HG03060 (cell line): ENCODE results near the gene COL6A3.

ENCODE experiments used
- ATAC-seq: cut with Tn5 transposase; IDR thresholded peaks from one replicate; pipeline ENCODE4 v1.9.1; 2021; ENCODE audit warnings: low read depth, moderate number of reproducible peaks; ENCODE audit not compliant: unreplicated experiment

COL6A3 gene

DNA sequence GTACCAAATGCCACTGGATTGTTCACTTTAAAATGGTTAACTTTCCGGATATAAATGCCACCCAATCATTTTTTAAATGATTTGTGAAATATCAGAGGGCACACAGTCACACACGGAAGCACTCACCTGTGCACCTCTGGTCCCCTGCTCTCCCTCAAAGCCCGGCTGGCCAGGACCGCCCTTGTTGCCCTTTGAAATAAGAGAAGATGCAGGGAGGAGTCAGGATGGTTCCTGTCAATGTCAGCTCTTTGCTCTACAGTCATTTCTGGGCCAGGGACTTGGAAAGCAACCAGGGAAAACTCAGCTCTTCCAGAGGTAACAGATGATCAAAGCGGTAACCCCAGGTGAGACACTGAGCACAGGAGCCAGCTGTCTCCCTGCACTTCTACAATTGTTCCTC, 60.7 kb downstream of the COL6A3 start:
- ATAC-seq: no peak

DNA sequence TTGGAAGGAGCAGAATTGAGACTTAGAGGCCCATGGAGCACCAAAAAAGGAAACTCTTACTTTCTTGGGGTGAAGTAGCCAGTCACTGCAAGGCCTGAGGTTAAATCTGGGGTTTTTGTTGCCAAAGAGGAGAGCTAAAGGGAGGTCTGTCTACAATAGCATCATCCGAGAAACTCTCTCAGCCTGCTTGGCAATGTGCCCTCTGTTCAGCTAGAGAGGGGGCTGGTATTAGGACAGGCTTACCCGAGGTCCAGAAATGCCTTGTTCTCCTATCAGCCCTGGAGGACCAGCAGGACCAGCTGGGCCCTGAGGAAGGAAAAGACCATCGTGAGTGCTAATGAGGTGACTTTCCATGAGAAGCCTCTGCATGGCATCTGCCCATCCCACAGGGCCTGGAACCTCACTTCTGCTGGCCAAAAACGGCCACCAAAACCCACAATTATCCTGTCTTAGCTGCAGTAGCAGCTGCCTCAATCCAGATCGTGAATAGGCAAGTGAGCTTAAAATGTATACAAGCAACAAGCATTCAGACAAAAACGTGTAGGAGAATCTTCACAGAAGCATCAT, 61.6 kb downstream of the COL6A3 start:
- ATAC-seq: no peak

DNA sequence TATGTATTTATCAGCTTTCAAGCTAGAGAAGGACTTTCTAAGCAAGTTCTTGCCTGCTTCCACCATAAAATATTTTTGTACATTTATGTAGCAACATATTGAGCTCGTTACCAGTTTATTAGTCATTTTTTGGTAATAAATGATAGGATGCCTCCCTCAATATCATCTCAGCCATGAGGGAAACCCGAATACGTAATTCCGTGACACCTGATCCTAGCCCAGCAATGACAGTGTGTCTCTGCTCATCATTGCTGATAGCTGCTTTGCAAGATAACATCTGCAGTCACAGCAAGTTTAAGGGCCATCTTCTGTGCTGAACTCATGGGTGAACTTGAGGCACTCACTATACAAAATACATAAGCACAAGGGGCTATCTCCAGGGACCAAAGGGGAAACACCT, 62.2 kb downstream of the COL6A3 start:
- ATAC-seq: no peak

DNA sequence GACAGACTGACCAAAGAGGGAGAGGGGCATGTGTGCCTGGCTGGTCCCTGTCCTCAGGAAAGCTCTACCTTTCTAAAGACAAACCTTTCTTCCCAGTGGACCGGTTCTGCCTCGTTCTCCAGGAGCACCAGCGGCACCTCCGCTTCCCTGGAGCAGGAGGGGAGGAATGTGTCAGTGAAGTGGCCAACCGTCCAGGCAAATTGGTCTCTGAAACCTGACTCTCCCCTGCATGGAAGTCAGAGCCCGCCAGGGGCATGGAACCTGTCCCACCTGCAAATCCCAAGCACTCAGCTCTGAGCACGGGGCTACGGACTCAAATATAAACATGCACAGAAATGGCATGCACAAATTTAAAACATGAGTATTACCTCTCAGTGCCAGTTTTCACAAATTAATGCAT, 62.9 kb downstream of the COL6A3 start:
- ATAC-seq: no peak

DNA sequence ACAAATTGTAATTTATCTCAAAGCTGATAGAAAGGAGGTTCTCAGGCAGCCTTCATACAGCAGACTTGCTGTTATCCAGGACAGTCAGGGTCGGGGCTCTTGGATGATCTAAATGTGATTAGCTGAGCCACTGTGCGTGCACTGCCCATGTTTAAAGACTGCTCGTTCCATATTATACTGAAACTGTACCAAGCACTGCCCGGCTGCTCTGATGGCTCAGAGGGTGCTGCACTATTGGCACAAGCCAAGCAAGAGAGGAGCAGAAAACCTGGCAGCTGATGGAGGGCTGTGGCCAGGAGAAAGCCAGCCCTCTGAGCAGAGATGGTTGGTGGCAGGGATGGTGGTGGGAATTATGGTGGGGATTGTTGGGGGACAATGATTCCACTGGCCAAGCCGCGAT, 63.4 kb downstream of the COL6A3 start:
- ATAC-seq: no peak

DNA sequence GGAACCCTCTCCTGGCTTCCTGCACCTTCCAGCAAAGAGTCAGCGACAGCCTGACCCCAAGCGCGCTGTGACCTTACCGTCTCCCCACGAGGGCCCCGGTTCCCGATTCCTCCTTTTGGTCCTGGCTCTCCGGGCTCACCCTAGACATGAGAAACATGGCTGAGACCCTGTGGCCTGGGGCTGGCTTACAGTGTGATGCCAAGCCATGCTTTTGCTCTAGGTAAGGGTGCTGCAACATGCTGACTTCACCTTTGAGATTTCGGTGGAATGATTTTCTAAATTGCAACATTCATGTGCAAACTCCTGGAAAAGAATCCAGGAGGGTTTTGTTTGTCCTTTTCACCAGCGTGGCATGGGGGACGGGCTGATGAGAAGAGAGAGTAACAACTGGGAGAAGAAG, 63.9 kb downstream of the COL6A3 start:
- no peak for ATAC-seq

DNA sequence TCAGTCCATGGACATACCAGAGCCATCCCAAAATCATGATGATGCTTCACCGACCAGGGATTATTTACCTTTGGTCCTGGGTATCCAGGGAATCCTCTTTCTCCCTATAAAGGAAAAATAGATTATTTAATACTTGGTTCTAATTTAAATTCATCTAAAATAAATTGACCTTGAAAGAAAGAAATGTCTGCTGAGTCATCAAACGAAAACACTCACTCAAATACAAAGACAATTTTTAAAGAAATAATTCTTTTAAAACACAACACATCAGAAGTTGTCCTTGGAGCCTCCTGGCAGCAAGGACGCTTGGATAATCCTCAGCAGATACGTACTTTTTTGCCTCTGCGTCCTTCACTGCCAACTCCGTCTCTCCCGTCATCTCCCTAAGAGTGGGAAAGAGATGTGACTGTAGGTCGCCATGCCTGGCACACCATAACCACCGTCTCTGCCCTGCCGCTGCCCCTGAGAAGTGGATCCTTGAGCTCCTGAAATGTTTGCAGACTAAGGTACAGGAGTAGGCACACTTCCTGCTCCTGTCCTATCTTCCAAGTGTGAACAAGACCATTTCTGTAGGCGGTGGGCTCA, 65.6 kb downstream of the COL6A3 start:
- ATAC-seq: no peak

DNA sequence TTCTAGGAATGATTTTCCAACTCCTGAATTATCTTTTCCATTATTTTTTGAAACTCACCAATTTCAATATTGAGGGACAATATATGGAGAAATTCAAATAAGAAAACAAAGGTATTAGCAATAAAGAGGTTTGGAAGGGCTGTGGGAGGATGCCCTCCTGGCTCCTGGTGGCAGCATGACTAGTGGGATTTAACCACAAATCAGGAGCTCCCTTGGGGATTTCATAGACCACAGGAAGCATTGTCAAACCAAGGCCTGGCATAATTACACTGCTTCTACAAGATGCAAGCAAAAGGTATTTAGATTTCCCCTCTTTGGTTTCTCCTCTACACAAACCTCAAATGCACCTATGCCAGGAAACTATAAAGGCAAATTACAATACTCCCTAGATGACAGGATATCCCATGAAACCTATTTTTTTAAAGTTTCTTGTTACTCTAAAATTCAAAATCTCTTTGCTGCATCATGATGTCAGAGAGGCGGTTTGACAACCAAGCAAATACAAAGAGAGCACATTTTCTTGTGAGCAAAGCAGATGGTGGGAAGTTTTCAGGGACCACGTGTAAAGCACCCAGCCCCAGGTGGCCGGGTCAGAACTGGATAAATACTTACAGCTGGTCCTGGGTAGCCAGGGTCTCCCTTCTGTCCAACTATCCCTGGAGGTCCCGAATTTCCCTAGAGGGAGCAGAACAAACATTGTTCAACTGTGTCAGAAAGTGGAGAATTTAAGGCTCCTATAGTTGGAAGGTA, 67.9 kb downstream of the COL6A3 start:
- no peak for ATAC-seq

DNA sequence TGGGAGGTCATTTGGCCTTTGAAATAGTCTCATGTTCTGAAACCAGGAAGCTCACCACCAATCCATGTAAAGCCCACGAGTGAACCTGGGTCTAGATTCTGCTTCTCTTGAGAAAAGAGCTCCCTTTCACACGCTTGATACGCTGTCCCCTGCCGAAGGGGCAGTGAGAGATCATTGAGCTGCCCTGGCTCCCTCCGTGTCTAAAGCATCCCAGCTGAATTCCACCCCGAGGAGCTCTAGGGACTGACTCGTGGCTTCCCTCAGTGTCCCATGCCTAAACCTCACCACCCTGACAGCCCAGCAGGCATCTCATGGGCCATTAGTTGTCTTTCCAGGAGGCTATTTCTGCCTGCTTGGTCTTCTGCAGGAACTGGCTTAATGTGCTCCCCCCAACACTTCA, 68.6 kb downstream of the COL6A3 start:
- ATAC-seq: no peak

DNA sequence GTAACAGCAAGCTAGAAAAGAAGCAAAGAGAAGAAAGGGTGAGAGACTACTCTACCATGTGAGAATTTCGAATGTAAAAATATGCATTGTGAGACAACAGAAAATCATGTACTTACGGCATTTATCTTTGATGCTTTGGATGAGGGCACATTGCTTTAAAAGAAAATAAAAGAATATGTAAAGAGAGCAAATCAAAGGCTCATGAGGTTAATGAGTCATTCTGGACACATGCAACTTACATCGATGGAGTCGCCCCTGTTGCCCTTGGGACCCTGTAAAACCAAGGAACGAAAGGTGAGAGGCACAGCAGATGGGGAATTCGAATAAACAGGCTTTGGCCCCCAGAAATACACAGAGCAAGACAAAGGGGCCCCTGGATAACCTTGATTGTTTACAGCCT, 69.0 kb downstream of the COL6A3 start:
- ATAC-seq: no peak

DNA sequence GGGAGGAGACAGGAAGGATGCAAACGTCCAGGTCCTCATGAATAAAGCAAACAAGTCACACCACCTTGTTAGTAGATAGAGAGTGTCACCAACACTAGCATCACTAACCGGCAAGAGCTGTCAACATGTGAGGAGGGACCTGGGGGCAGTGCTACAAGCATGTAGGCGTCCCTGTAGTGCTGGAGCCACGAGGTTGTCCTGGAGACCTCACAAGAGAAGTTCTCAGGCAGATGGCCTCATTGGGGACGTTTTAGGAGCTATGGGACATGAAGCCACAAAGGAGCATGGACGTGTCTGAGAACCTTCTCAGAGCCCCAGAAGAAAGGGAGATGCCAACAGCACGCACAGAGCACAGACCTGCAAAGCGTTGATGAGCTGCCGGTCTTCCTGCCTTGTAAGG, 70.0 kb downstream of the COL6A3 start:
- ATAC-seq: no peak

DNA sequence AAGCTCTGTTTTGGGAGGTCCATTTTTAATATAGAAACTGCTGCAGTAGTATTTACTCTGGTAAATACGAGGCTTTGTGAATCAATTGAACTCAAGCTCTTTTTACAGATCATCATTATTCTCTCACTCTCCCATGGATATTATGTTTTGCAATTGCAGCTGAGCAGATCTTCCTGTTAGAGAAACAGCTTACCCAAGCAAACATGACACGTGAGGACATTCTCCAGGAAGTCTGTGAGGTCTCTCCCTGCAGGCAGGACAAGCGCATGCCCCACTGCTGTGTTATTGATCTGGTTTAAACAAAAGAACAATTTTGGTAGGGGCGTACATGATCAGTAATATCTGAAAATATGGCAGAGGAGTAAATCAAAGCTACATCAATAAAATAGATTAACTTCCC, 72.1 kb downstream of the COL6A3 start:
- no peak for ATAC-seq

DNA sequence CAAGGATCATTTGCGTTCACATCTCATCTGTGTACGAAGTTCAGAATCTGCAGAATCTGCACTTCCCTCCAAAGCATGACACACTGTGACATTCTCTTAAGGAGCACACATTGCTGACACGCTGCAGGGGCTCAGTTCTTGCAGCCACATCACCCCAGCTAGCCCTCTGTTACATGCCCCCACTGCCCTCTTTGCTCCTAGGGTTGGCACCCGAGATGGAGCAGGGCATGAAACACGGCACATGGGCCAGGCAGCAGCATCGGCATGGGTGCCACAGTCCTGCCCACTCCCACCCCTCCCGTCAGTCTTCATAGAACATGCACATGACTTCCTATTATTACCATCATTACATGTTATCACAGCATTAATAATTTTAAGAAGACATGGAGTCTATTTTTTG, 76.4 kb downstream of the COL6A3 start:
- no peak for ATAC-seq

DNA sequence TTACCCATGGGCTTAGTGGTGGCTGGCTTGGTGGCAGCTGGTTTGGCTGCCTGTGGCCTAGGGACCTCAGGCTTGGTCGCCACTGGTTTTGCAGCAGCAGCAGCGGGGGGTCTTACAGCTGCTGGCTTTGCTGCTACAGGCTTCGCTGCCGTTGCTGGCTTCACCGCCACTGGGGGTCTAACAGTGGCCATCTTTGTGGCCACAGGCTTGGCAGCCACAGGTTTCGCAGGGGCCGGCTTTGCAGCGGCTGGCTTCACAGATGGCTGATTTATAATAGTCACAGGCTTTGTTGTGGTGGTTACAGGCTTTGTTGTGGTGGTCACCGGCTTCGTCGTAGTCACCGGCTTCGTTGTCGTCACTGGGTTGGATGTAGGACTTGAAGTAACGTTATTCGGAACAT, 77.8 kb downstream of the COL6A3 start:
- ATAC-seq: no peak

DNA sequence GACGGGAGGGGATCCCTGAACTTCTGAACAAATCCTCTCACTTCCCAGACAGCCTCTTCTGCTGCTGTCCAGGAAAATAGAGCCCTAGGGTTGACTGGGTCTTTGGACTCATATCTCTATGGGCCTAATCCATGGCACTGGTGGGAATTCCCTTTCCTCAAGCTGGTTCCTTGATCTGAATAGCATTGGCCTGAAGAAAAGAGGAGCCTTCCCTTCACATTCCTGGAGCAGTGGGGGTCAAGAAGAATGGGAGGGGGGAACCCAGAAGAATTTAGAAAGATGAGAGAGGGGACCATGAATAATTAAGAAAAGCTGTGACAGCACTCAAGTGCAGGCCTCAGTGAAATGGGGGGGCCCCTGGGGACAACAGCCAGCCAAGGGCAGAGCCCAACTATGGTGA, 80.2 kb downstream of the COL6A3 start:
- no peak for ATAC-seq

DNA sequence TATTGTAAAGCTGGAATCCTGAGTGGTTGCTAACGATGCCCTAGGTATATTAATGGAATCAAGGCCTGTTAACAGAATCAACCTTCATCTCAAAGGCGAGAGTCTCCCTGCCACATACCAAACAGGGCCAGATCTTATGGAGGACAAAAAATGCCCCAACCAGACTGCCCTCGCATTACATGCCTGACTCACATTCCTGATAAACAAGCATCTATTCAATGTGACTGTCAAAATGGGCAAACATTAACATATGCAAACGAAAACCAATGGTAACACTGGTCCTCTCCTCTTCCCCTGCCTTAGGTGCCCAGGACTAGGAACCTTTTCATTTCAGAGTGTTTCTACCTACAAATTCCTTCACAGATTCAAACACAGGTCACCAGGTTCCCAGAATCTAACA, 83.4 kb downstream of the COL6A3 start:
- ATAC-seq: no peak

DNA sequence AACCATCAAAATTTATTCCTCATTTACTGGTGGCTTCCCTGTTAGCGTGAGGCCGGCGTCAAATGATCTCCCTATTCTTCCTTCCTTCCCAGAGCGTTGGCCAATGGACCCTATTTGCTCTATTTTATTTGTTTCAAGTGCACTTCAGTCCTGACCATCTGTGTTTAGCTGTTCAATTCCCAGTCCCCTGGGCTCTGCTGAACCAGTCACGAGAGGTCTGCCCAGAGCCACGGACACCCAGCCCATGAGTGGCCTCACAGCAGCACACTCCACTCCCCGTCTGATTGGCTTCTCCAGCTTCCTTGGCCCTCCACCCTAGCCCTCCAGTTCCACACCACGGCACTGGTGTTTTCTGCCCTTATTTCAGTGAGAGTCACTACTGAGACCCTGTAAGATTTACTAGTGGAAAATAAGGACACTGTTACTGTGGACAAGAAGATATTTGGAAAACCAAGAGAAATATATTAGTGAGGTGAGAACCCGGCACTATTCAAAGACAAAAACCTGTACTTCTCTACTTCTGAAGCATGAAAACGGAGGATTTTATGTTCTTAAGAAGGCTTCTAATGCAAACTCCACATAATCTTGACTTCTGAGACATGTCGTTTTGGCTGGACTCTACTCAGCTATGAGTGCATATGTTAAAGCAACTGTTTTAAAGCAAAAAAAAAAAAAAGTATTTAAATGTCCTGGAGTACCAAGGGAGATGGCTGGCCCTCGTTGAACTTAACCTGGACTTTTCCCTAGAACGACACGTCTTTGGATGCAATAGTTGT, 86.6 kb downstream of the COL6A3 start:
- no peak for ATAC-seq

DNA sequence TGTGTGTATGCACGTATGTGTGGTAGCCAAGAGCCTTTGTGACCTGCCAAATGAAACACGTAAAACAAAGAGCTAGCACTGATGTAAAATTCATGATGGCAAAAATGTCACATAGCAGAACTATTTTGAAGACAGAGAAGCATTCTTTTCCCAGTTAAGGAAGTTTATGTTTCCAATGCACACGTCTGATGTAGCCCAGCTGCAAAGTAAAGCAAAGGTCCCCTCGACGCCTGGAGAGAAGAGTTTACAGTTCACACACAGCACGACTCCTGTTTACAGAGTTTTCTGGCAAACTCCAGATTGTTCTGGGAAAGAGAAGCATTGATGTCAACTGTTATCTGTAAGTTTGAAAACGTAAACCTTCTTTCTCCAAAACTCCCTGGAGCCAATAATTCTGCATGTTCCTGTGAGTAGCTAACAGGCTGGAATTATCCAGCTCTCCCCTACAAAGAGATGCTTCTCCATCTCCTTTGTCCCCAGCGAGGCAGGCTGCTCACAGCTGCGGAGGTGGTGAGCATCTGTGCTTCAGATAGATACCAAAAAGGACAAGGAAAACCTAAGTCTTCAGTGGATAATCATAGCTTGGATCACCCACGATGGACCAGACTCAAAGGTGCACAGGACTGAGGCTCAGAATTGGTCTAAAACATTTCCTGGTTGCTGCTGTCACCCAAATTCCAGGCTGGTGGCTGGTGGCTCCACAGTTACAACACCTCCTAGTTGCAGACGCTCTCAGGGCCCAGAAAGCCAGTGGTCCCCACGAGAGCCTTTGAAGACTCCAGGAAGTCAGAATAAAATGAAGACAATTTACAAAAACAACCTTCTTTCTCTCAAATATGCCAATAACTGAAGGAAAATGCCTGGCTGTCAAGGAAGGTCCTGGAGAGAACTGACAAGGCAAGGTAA, 87.4 kb downstream of the COL6A3 start:
- no peak for ATAC-seq

DNA sequence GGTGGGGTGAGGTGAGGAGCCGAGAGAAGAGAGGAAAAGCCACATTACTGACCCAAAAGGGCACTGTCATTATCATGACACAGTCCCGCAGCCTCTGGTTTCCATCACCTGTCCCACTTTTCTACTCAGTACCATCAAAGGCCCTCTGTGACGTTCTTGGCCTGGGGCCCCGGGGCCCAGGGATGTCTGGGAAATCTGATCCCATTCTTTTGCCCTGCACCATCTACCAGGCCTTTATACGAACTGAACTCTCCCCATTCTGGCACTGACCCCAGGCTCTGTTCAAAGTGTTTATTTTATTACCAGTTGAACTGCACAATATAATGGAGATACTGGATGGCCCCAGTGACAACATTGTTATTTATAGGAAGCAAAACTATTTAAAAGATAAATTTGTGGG, 89.1 kb downstream of the COL6A3 start:
- no peak for ATAC-seq

DNA sequence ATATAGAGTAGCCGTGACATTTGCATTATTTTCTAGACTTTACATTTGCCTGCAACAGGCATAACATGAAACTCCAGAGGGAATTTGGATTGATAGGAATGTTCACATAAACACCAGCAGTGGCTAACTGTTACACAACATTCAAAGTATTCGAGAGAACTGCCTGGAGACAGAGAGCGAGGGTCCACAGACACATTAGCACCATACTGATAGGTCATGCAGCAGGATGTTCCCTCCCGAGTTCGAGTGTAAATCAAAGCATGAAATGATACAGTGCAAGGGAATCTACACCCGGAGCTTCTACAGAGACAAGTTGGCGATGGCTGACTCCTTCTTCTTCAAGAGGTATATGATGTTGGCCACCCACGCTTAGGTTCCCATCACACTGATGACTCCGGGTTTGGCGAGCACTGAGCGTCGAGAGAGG, 89.5 kb downstream of the COL6A3 start:
- no peak for ATAC-seq
